ENCODE results near the gene CS. TPM values are rescaled to one million over a fixed set of nuclear protein-coding genes. Genes with fewer than 3 reads are reported as not detected.

Gene CS
- total RNA-seq, 2 experiments from 2014 or later: 139 to 145 TPM

GRCh38 chr12:56234746-56235436 is 65.2 kb downstream of the CS start:
- ChIA-PET CTCF (interaction anchor here (1.7 kb wide), 1 partner anchor 23 kb away, joined by 4 read pairs; the partner anchor contains the start of gene ANKRD52), POLR2A (no interaction called here)
- H3K9me3 ChIP-seq (ENCODE audit: control insufficient read depth in 1 of 2, insufficient read depth in 1 of 2, low read length in 2 of 2): no peaks in the 10 kb centered on the region
- H3K4me3 ChIP-seq (ENCODE audit: low read length): no peak overlapping the region
- H3K4me3 Mint-ChIP-seq: no peak overlapping the region
- H3K36me3 Mint-ChIP-seq (ENCODE audit: low read depth): peaks cover 8% of the 10 kb centered on the region
- H3K4me1 Mint-ChIP-seq (ENCODE audit: low read depth): no peaks in the 10 kb centered on the region
- H3K27me3 Mint-ChIP-seq: no peaks in the 10 kb centered on the region
- no peak for ATAC-seq (ENCODE audit: poor library complexity)
- H3K4me1 ChIP-seq (ENCODE audit: insufficient read depth, low read length): no peaks in the 10 kb centered on the region
- intact Hi-C loops (cut with DNase I, micrococcal nuclease): no loop called here
- no peak overlapping the region for H3K27ac Mint-ChIP-seq
- H3K9me3 Mint-ChIP-seq: no peaks in the 10 kb centered on the region
- no peak overlapping the region for H3K27ac ChIP-seq (ENCODE audit: low read depth in 1 of 2, low read length in 2 of 2)
- H3K36me3 ChIP-seq (ENCODE audit: insufficient read depth, low read length): peaks cover 8% of the 10 kb centered on the region
- no peaks in the 10 kb centered on the region for H3K27me3 ChIP-seq (ENCODE audit: control insufficient read depth in 1 of 2, insufficient read depth in 2 of 2, low read length in 2 of 2)
- no peak for DNase-seq
- TF ChIP-seq CTCF (IDR thresholded peaks at IDR 0.05): no peak

- Histone ChIP-seq H3K27ac (ENCODE audit: low read depth in 1 of 2, low read length in 2 of 2) (no peak overlapping the region), H3K9me3 (ENCODE audit: control insufficient read depth in 1 of 2, insufficient read depth in 1 of 2, low read length in 2 of 2) (no peaks in the 10 kb centered on the region), H3K4me1 (ENCODE audit: insufficient read depth, low read length) (no peaks in the 10 kb centered on the region), H3K27me3 (ENCODE audit: control insufficient read depth in 1 of 2, insufficient read depth in 2 of 2, low read length in 2 of 2) (no peaks in the 10 kb centered on the region), H3K36me3 (ENCODE audit: insufficient read depth, low read length) (peaks cover 3% of the 10 kb centered on the region), H3K4me3 (ENCODE audit: low read length) (no peak overlapping the region)
- ChIA-PET POLR2A (no interaction called here), CTCF (no interaction called here)
- H3K27me3 Mint-ChIP-seq: no peaks in the 10 kb centered on the region
- intact Hi-C loops (cut with DNase I, micrococcal nuclease): no loop called here
- TF ChIP-seq CTCF (IDR thresholded peaks at IDR 0.05): no peak
- H3K27ac Mint-ChIP-seq: no peak overlapping the region
- no peak overlapping the region for H3K4me3 Mint-ChIP-seq
- no peak for DNase-seq
- no peaks in the 10 kb centered on the region for H3K9me3 Mint-ChIP-seq
- ATAC-seq (ENCODE audit: poor library complexity): no peak
- H3K4me1 Mint-ChIP-seq (ENCODE audit: low read depth): no peaks in the 10 kb centered on the region
- H3K36me3 Mint-ChIP-seq (ENCODE audit: low read depth): no peaks in the 10 kb centered on the region
Measured at GRCh38 chr12:56231184-56231582, 68.9 kb downstream of the CS start.

- Mint-ChIP-seq H3K27me3 (no peaks in the 10 kb centered on the region), H3K9me3 (no peaks in the 10 kb centered on the region), H3K4me1 (ENCODE audit: low read depth) (peaks cover under 1% of the 10 kb centered on the region), H3K27ac (no peak overlapping the region), H3K4me3 (no peak overlapping the region), H3K36me3 (ENCODE audit: low read depth) (no peaks in the 10 kb centered on the region)
- DNase-seq (no peak), ATAC-seq (ENCODE audit: poor library complexity) (no peak)
- ChIA-PET POLR2A (no interaction called here), CTCF (no interaction called here)
- Histone ChIP-seq H3K36me3 (ENCODE audit: insufficient read depth, low read length) (peaks cover 3% of the 10 kb centered on the region), H3K27ac (ENCODE audit: low read depth in 1 of 2, low read length in 2 of 2) (no peak overlapping the region), H3K4me3 (ENCODE audit: low read length) (no peak overlapping the region), H3K9me3 (ENCODE audit: control insufficient read depth in 1 of 2, insufficient read depth in 1 of 2, low read length in 2 of 2) (no peaks in the 10 kb centered on the region), H3K27me3 (ENCODE audit: control insufficient read depth in 1 of 2, insufficient read depth in 2 of 2, low read length in 2 of 2) (no peaks in the 10 kb centered on the region), H3K4me1 (ENCODE audit: insufficient read depth, low read length) (no peaks in the 10 kb centered on the region)
- no peak for TF ChIP-seq CTCF (IDR thresholded peaks at IDR 0.05)
- intact Hi-C loops (cut with DNase I, micrococcal nuclease): no loop called here
Measured at GRCh38 chr12:56230432-56231183, 69.5 kb downstream of the CS start.

All from CD4-positive, alpha-beta T cell (primary cell).